ENCODE measurements around the gene SMLR1.

Gene SMLR1

DNA sequence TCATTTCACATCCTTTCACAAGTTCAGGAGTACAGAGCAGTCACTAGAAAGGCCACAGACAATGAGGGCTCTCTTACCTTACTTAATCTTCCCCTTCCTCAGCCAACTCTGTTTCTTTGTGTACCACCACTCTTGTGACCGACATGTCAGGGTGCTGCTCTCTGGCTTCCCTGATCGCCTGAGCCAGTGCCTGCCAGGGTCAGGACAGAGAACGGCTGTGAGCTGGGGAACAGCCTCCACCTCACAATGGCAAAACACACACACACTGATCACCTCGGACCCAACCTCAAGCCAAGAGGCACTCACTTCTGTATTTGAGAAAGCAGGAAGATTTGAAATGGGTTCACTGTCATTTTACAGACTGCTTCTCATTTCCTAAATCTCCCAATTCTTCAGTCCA lies 30.8 kb downstream of the SMLR1 start:
- Histone ChIP-seq H3K36me3 (ENCODE audit: insufficient read depth, low read length) (peaks cover 4% of the 10 kb centered on the region; the same call in 1 of the 2 replicates), H3K79me2 (ENCODE audit: insufficient read depth, low read length) (no peaks in the 10 kb centered on the region), H3K4me3 (ENCODE audit: low read length, poor library complexity, severe bottlenecking) (no peak overlapping the region), H3F3A (ENCODE audit: low read depth) (no peaks in the 10 kb centered on the region), H2AFZ (ENCODE audit: low read length) (no peak overlapping the region), H3K9ac (ENCODE audit: low read depth, low read length, poor library complexity, severe bottlenecking) (no peak overlapping the region), H3K27me3 (ENCODE audit: insufficient read depth, low read length, poor library complexity, severe bottlenecking) (no peaks in the 10 kb centered on the region), H3K9me3 (ENCODE audit: insufficient read depth, low read depth, low read length) (no peaks in the 10 kb centered on the region), H3K9me2 (replicated peaks; ENCODE audit: low read depth, low read length) (no peaks in the 10 kb centered on the region), H3K4me2 (ENCODE audit: low read depth, low read length, poor library complexity, severe bottlenecking) (no peak overlapping the region), H3K4me1 (ENCODE audit: insufficient read depth, low read length, poor library complexity, severe bottlenecking) (no peaks in the 10 kb centered on the region), H4K20me1 (ENCODE audit: insufficient read depth, low read length, poor library complexity, severe bottlenecking) (no peaks in the 10 kb centered on the region)
- TF ChIP-seq EZH2phosphoT487 (IDR thresholded peaks at IDR 0.05; ENCODE audit: borderline replicate concordance): no peak
- TF ChIP-seq, protein P1, sequence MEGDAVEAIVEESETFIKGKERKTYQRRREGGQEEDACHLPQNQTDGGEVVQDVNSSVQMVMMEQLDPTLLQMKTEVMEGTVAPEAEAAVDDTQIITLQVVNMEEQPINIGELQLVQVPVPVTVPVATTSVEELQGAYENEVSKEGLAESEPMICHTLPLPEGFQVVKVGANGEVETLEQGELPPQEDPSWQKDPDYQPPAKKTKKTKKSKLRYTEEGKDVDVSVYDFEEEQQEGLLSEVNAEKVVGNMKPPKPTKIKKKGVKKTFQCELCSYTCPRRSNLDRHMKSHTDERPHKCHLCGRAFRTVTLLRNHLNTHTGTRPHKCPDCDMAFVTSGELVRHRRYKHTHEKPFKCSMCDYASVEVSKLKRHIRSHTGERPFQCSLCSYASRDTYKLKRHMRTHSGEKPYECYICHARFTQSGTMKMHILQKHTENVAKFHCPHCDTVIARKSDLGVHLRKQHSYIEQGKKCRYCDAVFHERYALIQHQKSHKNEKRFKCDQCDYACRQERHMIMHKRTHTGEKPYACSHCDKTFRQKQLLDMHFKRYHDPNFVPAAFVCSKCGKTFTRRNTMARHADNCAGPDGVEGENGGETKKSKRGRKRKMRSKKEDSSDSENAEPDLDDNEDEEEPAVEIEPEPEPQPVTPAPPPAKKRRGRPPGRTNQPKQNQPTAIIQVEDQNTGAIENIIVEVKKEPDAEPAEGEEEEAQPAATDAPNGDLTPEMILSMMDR (conservative IDR thresholded peaks at IDR 0.05; ENCODE audit: low read length): no peak

DNA sequence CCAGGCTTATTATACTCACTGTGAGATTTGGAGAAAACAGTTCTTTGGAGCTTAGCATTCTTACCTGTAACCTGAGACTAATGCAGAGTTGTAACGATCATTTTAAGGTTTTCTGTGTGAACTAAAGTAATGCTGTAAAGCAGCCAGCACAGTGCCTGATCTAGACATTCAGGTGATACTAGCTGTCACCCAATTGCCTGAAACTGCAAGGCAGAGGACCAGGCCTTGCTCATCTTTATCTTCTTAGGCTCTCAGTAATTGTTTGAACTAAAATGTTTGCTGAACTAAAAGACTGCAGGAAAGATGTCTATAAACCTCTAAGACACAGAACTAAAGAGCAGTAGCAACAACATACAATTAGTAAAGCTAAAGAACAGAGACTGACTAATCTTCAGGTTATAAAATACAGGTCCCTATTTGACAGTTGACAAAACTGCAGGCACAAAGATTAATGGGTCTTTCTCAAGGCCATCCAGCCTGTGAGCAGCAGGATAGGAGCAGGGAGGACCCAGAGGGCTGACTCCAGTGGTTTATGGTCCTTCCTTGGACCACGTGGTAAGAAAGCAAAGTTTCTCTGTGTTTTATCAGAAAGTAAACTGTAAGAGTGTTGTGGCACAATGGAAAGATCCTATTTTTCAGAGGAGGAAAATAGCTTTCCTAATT lies 31.4 kb downstream of the SMLR1 start:
- H3K9ac ChIP-seq (ENCODE audit: low read depth, low read length, poor library complexity, severe bottlenecking): no peak overlapping the region

DNA sequence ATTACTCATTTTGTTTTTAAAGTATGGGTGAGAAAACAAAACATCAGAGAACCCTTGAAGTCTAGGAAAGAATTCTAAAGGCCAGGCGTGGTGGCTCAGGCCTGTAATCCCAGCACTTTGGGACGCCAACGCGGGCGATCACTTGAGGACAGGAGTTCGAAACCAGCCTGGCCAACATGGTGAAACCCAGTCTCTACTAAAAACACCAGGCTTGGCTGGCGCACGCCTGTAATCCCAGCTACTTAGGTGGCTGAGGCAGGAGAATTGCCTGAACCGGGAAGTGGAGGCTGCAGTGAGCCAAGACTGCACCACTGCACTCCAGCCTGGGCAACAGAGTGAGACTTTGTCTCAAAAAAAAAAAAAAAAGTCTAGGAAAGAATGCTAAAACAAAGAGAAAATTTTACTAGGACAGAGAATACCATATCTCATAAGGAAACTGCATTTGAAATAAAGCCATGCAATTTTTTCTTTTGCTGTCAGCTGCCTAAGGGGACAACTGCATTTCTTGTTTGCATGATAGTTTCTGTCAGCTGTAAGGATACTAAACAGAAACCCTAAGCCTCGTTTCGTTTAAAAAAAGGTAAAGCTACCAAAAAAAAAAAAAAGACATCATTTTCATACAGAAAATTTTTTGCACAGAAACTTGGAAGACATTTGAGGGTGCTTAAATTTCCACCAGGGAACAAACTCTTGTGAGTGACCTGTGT lies 32.1 kb downstream of the SMLR1 start:
- Histone ChIP-seq H3K27me3 (ENCODE audit: insufficient read depth, low read length, poor library complexity, severe bottlenecking) (no peaks in the 10 kb centered on the region), H3K79me2 (ENCODE audit: insufficient read depth, low read length) (no peaks in the 10 kb centered on the region), H3F3A (ENCODE audit: low read depth) (no peaks in the 10 kb centered on the region), H3K9me2 (replicated peaks; ENCODE audit: low read depth, low read length) (no peaks in the 10 kb centered on the region), H4K20me1 (ENCODE audit: insufficient read depth, low read length, poor library complexity, severe bottlenecking) (no peaks in the 10 kb centered on the region), H3K36me3 (ENCODE audit: insufficient read depth, low read length) (peaks cover 15% of the 10 kb centered on the region; the same call in 1 of the 2 replicates), H3K9me3 (ENCODE audit: insufficient read depth, low read depth, low read length) (no peaks in the 10 kb centered on the region), H3K9ac (ENCODE audit: low read depth, low read length, poor library complexity, severe bottlenecking) (no peak overlapping the region), H3K4me3 (ENCODE audit: low read length, poor library complexity, severe bottlenecking) (no peak overlapping the region), H2AFZ (ENCODE audit: low read length) (no peak overlapping the region), H3K4me1 (ENCODE audit: insufficient read depth, low read length, poor library complexity, severe bottlenecking) (no peaks in the 10 kb centered on the region), H3K4me2 (ENCODE audit: low read depth, low read length, poor library complexity, severe bottlenecking) (no peak overlapping the region)
- no peak for TF ChIP-seq EZH2phosphoT487 (IDR thresholded peaks at IDR 0.05; ENCODE audit: borderline replicate concordance)
- TF ChIP-seq, protein P1 (conservative IDR thresholded peaks at IDR 0.05; ENCODE audit: low read length): no peak

More for the DNA sequence above, 31.4 kb downstream of the SMLR1 start:
- Histone ChIP-seq H3F3A (ENCODE audit: low read depth) (no peaks in the 10 kb centered on the region), H3K9me3 (ENCODE audit: insufficient read depth, low read depth, low read length) (no peaks in the 10 kb centered on the region), H3K79me2 (ENCODE audit: insufficient read depth, low read length) (no peaks in the 10 kb centered on the region), H3K4me1 (ENCODE audit: insufficient read depth, low read length, poor library complexity, severe bottlenecking) (no peaks in the 10 kb centered on the region), H4K20me1 (ENCODE audit: insufficient read depth, low read length, poor library complexity, severe bottlenecking) (no peaks in the 10 kb centered on the region), H3K4me2 (ENCODE audit: low read depth, low read length, poor library complexity, severe bottlenecking) (no peak overlapping the region), H3K9me2 (replicated peaks; ENCODE audit: low read depth, low read length) (no peaks in the 10 kb centered on the region), H3K27me3 (ENCODE audit: insufficient read depth, low read length, poor library complexity, severe bottlenecking) (no peaks in the 10 kb centered on the region), H3K36me3 (ENCODE audit: insufficient read depth, low read length) (peaks cover 10% of the 10 kb centered on the region; the same call in 1 of the 2 replicates), H3K4me3 (ENCODE audit: low read length, poor library complexity, severe bottlenecking) (no peak overlapping the region), H2AFZ (ENCODE audit: low read length) (no peak overlapping the region)
- TF ChIP-seq, protein P1 (conservative IDR thresholded peaks at IDR 0.05; ENCODE audit: low read length): no peak
- no peak for TF ChIP-seq EZH2phosphoT487 (IDR thresholded peaks at IDR 0.05; ENCODE audit: borderline replicate concordance)
